IPS-20b (cell line): ENCODE results near the gene ZNF236.
"Not testable (repeated sequence)": the region's sequence is repeated elsewhere in the genome, so short reads cannot be mapped to it uniquely, and the experiment has no call there.

ENCODE experiments used
- H3K27ac ChIP-seq: one replicate; pipeline ENCODE4 v1.5.1; 2013; ENCODE audit warnings: low read length
- H3K27me3 ChIP-seq: 2 replicates; pipeline ENCODE4 v1.6.1; 2013; ENCODE audit warnings: mild to moderate bottlenecking, low read length, inconsistent platforms; ENCODE audit not compliant: insufficient read depth
- H3K36me3 ChIP-seq: 2 replicates; pipeline ENCODE4 v1.6.1; 2013; ENCODE audit warnings: low read depth, mild to moderate bottlenecking, inconsistent platforms, low read length, moderate library complexity; ENCODE audit not compliant: insufficient read depth
- H3K4me1 ChIP-seq: 2 replicates; pipeline ENCODE4 v1.6.1; 2013; ENCODE audit warnings: mild to moderate bottlenecking, control low read depth, inconsistent platforms, low read length, moderate library complexity; ENCODE audit not compliant: insufficient read depth
- H3K4me3 ChIP-seq: 2 replicates; pipeline ENCODE4 v1.5.1; 2013; ENCODE audit warnings: mild to moderate bottlenecking, low read length, inconsistent platforms
- H3K9ac ChIP-seq: 2 replicates; pipeline ENCODE4 v1.6.1; 2013; ENCODE audit warnings: low read depth, mild to moderate bottlenecking, inconsistent platforms, low read length, moderate library complexity
- H3K9me3 ChIP-seq: 2 replicates; pipeline ENCODE4 v1.6.1; 2013; ENCODE audit warnings: mild to moderate bottlenecking, low read depth, low read length, inconsistent platforms; ENCODE audit not compliant: insufficient read depth

The ZNF236 gene

GRCh38 chr18:77018650-77019049 is 196.3 kb downstream of the ZNF236 start:
- H3K9ac ChIP-seq, H3K4me1 ChIP-seq, H3K27ac ChIP-seq, H3K27me3 ChIP-seq, H3K4me3 ChIP-seq, H3K9me3 ChIP-seq, H3K36me3 ChIP-seq: not testable (repeated sequence)

- no peaks in the 10 kb centered on the region for H3K27me3 ChIP-seq
- no peak overlapping the region for H3K27ac ChIP-seq
- no peak overlapping the region for H3K9ac ChIP-seq
- H3K4me1 ChIP-seq = no peaks in the 10 kb centered on the region; the same call in 1 of the 2 replicates
- H3K9me3 ChIP-seq = no peaks in the 10 kb centered on the region
- no peak overlapping the region for H3K4me3 ChIP-seq
- H3K36me3 ChIP-seq = no peaks in the 10 kb centered on the region
Measured at GRCh38 chr18:77019641-77020040, 197.3 kb downstream of the ZNF236 start.
